LoVo (cell line): ENCODE measurements around the gene SPDYC.
A peak's percentile ranks its signal among the peaks of the same experiment; 100 is the strongest.
"Not testable (repeated sequence)": the region's sequence is repeated elsewhere in the genome, so short reads cannot be mapped to it uniquely, and the experiment has no call there.

Experiments used
- DNase-seq: peaks from one replicate; pipeline ENCODE4 v3.0.0-alpha.2; 2016; ENCODE audit warnings: low spot score

SPDYC gene

DNA sequence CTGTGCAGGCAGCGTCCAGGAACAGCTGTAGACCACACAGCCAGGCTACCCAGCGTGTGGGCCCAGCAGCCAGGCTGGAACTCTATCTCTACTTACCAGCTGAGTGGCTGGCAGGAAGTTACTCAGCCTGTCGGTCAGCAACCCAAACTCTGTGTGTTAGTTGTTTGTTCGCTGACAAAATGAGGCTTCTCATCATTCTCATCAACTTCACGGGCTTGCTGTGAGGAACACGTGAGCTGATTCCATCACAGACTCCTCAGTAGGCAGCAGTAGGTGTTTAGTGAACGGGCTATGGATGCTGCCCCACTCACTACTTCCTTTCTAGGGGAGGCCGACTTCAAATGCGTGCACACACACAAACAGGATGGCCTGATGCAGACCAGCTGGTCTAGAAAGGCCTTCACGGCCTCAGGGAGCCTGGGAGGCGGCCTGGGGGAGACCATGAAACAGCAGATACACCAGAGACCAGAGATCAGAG is 830 bp upstream of the SPDYC start:
- DNase-seq = no peak

DNA sequence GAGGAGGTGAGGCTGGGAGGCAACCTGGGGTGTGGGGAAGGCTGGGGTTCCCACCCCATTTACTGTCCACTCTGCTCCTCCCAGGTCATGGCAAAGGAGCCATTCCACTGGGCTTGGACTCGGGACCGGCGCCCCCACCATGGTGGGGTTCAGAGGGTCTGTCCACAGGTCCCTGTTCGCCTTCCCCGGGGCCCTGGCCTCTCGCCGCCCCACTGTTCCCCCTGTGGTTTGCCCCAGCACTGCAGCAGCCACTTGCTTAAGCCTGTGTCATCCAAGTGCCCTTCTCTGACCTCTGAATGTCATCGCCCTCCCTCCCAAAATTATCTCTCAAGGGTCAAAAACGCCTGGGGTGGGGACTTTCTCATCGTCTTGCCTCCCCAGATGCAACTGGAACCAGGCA is 2.6 kb downstream of the SPDYC start:
- DNase-seq = no peak

DNA sequence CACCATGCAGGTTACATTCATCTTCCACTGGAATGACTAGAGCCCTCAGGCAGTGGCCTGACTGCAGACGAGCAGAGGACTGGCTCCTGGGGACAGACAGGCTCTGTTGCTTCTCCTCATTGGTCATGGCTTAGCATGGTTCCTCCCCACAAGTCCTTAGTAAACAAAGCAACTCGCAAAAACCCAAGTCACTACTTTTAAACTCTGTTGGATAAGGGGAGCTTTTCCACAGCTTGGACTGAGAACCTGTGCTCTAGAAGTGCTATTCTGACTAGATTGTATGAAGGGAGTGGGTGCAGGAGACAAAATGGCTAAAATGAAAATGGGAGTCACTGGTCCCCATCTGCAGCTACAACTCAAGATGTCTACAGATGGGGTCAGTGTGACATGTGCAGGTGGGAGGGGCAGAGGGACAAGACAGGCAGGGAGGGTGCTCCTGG is 4.6 kb downstream of the SPDYC start:
- DNase-seq = not testable (repeated sequence)

DNA sequence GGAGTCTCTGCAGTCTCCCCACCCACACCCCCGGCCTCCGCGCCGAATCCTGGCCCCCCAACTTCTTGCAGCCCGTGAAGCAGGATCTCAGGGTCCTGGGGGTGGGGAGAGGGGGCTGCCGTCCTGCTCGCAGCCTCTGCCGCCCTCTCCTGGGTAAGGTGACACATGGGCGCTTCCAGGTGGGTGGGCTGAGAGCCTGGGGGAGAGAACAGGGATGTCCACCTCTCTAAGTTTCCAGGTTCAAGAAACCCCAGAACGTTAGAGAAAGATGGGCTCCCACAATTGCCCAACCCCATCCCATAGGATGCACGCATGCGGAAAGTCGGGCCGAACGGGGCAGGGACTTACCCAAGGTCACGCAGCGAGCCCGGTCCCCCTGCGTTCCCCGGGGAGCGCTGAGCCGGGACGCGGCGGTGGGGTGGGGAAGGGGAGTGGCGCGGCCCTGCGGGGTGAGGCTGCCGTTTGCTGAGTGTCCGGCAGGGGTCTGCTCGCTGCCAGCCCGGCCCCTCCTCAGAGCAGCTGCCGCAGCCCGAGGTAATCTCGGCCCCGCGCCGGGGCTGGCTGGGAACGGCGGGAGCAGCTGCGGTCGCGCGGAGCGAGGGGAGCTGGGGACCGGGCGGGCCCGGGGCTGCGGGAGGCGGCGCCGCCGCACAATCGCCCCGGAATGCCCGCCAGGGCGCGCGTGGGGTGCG is 11.0 kb downstream of the SPDYC start:
- DNase-seq = peak; percentile 81

DNA sequence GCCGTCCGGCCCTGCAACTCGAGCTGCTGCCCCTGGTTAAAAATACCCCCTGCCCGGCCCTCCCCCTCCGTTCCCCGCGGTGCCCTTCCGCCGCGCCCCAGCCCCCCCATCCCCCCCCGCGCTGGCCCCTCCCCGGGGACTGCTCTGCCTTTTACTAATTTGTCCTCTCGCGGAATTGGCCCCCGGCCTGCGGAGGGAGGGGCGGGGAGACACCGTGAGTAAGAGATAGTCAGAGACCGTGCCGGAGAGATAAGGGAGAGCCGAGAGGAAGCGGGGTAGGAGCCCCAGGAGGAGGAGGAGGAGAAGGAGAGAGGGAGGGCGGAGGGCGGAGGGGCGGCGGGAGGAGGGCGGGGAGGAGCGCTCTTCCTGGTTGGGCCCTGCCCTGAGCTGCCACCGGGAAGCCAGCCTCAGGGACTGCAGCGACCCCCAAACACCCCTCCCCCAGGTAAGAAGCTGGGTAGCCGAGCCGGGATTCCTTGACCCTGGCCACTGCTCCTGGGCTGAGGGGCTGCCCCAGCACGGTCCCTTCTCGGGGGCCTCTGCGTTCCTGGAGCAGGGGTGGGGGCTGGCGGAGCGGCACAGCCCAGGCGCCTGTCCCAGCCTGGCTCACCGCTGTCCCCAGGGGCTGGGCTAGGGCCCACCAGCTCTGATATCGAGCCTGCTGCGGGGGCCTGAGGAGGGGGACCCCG is 11.7 kb downstream of the SPDYC start, which contains the start of gene CAPN1:
Gene CAPN1 (plus strand): TSS at position 360 of the 689 bp plus-strand sequence. CDS start 774 bp downstream, outside the sequence.
- DNase-seq = peak; percentile 92

DNA sequence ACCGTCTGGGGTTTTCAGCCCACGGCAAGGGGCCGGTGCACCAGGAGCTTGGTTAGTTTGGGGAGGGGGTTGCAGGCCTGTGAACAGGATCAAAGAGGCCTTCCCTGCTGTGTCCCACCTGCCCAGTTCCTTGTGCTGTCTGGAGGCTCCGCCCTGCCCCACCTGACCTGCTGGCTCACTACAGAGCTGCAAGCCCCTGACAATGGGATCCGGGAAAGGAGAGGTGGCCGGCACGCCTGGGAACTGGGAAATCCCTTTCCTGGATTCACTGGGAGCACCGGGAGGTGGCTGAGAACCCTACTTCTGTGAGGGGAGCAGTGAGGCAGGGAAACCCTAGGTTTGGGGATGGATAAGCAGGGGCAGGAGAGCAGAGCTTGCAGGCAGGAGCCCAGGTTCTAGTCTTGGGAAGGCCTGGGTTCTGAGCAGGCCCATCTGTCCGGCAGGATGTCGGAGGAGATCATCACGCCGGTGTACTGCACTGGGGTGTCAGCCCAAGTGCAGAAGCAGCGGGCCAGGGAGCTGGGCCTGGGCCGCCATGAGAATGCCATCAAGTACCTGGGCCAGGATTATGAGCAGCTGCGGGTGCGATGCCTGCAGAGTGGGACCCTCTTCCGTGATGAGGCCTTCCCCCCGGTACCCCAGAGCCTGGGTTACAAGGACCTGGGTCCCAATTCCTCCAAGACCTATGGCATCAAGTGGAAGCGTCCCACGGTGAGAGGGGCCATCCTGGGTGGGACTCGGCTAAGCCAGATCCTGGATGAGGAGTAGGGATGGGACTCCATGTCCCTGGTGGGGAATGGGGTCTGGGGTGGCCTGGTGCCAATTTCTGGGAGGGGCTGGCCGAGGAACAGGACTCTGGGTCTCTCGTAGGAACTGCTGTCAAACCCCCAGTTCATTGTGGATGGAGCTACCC is 12.5 kb downstream of the SPDYC start:
- DNase-seq = peak; percentile 32

DNA sequence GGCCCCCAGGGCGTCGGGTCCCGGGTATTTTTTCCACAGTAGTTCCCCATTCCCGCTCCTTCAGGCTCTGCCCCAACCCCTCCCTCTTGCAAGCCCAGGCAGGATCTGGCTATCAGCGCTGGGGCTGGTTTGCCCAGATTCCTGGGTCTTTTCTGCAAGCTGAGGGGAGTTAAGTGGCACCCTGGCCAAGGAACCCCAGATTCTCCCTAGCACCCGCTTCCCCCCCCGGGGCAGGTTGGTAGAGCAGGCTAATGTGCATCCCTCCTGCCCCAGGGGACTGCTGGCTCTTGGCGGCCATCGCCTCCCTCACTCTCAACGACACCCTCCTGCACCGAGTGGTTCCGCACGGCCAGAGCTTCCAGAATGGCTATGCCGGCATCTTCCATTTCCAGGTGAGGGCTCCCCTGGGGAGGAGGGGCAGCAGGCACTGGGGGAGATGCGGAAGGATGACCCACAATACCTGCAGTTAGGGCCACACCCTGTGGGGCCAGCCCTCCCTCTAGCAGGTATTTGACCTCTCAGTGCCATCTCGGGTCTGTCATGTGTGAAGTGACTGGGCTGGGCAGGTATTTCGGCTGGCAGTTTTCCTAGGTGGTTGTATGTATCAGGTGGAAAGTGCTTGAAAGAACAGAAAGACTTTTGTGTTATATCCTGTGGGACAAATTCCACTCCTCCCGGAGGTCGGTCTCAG is 13.3 kb downstream of the SPDYC start:
- DNase-seq = no peak

DNA sequence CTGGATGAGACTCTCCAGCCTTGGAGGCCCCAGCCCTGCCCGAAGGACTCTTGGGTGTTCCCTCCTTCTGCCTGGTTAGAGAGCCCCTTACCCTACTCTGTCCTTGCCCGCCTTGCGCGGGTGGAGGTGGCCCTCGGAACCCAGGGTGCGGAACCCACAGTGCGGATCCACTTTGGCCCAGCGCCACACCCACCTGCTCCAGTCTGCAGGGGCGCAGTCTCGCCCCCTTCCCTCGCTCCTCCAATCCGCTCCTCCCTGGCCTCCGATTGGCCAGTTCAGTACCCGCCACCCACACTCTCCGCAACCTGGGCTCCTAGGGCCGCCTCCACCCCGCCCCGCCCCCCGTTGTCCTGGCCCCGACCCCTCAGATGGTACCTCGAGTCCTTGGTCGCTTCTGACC is 14.1 kb downstream of the SPDYC start:
- DNase-seq = no peak

DNA sequence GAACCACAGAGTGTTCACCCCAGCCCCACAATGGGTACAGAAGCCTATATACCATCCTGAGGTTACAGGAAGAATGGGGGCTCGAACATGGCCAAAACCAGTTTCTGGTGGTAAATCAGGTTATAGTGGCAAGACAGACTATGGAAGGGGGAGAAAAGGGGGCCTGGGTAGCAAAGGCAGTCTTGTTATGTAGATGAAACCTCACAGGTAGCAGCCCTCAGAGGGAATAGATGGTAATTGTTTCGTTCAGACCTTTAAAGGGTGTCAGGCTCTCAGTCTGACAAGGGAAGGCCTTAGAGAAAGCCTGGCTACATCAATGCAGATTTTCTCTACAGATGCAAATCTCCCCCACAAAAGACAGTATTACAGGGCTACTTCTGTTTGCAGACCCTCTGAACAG is 15.1 kb downstream of the SPDYC start:
- no peak for DNase-seq

DNA sequence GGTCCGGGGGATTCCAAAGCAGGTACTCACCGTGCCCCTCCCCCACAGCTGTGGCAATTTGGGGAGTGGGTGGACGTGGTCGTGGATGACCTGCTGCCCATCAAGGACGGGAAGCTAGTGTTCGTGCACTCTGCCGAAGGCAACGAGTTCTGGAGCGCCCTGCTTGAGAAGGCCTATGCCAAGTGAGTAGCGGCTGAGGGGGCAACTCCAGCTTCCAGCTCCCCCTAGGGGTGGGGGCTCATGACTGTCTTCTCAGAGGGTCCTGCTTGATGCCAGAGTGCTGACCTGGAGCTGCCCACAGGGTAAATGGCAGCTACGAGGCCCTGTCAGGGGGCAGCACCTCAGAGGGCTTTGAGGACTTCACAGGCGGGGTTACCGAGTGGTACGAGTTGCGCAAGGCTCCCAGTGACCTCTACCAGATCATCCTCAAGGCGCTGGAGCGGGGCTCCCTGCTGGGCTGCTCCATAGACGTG is 15.9 kb downstream of the SPDYC start:
- DNase-seq = no peak

DNA sequence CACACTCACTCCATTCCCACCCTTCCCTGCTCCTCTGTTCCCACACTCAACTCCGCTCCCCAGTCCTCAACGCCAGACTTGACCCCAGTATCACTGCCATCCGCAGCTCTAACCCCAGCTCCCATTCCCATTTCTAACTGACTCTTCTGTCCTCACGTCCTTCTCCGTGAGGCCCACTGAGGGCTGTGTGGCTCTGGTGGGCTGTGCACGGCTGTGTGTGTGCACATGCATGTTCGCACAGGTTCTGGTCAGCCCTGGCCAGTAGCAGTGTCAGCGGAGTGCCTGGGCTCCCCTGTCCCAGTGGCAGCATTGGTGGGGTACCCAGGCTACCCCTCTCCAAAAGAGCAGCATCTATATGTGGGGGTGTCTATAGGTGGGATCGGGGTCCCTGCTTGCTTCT is 16.7 kb downstream of the SPDYC start:
- DNase-seq = no peak

DNA sequence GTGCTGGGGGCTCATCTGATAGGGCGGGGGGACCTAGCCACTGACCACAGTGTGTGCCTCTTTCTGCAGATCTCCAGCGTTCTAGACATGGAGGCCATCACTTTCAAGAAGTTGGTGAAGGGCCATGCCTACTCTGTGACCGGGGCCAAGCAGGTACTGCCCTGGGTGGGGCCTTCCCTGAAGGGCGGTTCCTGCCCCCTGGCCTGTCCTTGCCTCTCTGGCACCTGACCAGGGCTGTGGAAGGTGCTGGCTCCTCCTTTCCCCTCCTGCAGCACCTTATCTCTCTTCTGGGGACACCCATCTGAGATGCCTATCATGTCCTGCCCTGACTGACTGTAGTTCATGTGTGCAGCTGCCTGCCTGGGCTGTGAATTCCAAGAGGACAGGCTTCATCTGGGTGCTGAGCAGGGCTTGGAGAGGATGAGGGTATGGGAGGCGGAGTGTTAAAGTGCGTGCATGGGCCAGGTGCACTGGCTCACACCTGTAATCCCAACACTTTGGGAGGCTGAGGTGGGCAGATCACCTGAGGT is 17.2 kb downstream of the SPDYC start:
- no peak for DNase-seq

DNA sequence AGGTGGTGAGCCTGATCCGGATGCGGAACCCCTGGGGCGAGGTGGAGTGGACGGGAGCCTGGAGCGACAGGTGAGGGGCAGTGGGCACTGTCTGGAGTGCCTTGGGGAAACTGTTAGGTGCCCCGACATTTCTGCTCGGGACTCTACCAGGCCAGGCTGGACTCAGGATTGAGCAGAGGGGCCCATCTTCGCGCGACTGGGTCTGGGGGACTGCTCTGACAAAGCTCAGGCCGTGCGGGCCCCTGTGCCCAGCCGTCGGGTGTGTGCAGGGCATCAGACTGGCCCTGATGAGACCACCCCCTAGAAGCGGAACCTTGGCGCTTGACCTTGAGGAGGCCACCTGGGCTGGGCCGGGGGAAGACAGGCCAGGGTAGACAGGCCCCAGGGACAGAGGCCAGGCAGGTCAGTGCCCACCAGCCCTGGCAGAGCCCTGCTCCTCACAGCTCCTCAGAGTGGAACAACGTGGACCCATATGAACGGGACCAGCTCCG is 18.0 kb downstream of the SPDYC start:
- DNase-seq = no peak

DNA sequence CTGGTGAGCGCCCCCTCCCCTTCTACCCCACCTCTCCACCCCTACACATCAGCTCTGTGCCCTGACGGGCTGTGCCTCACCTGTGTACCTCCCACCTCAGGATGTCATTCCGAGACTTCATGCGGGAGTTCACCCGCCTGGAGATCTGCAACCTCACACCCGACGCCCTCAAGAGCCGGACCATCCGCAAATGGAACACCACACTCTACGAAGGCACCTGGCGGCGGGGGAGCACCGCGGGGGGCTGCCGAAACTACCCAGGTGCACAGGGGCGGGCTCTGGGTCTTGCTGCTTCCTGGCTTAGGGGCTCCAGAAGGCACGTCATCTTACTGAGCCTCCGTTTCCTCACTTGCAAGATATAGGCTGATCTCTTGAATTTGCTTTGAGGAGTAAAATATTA is 18.5 kb downstream of the SPDYC start:
- DNase-seq = no peak

DNA sequence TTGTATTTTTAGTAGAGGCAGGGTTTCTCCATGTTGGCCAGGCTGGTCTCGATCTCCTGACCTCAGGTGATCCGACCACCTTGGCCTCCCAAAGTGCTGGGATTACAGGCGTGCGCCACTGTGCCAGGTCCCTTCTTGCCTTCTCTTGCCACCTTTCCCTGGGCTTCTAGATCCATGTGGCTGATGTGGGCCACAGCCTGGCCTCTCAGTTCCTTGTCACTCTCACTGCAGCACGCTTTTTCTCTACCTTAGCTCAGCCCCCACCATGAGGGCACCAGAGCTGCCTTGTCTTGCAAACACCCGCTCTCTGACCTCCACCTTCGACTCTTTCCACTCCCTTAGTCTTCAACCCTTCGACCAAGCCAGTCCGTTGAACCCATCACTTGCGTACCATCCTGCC is 19.2 kb downstream of the SPDYC start:
- DNase-seq = no peak

DNA sequence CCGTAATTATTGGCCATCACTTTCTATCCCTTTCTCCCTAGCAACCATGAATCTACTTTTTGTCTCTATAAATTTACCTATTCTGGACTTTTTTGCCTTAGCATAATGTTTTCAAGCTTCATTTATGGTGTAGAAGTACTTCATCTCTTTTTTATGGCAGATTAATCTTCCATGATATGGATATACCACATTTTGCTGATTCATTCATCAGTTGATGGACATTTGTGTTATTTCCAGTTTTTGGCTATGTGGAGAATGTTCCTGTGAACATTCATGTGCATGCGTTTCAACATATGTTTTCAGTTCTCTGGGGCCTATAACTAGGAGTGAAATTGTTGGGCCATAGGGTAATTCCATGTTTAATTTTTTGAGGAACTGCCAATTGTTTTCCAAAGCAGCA is 24.5 kb downstream of the SPDYC start:
- DNase-seq = no peak

DNA sequence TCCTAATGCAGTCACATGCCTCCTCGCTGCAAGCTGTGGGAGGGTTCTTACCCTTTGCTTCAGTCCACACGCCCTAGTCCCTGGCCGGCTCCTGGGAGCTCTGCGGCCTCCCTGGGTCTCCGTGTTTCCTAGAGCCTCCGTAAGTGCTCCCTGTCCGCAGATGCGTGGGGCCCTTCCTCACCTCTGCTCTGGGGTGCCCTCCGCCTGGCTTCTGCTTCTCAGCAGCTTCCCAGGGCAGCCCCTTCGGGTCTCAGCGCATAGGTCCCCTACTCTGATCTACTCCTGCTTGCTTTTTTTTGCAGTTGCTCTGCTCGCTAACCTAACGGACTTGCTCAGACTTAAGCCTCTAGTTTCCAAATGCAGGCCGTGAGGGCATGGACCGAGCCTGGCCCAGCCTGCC is 34.1 kb downstream of the SPDYC start:
- DNase-seq = no peak

DNA sequence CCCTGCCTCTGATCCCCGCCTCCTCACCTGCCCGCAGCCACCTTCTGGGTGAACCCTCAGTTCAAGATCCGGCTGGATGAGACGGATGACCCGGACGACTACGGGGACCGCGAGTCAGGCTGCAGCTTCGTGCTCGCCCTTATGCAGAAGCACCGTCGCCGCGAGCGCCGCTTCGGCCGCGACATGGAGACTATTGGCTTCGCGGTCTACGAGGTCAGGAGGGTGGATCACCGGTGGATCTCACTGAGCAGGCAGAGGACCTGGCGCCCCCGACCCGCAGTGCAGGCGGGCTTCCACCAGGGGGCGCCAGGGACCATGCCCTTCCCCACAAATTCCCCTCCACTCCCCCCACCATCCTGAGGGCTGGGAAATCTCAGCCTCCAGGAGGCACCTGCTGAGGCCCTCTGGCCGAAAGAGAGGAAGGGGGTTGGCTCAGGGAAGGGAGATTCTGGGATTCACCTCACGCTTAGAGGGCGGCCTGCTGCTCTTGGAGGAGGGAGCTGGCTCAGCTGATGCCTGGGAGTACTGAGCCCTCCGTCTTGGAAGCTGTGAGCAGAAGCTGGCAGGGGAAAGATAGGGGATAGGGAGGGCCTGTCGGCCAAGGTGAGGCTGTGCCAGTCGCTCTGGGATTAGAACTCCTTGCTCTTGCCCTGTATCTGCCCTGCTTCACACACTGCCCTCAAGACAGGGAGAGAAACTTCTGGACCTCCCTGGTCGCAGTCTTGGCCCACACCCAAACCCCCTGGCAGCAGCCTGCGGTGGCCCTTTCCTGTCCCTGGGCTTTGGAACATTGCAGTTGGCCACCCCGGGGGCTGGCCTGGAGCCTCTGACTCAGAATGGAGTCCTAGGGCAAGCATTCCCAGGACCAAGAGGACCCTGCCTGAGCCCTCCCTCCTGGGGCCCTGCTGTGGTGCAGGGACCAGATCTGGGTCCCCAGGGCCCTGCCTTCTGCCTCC is 34.9 kb downstream of the SPDYC start:
- no peak for DNase-seq

DNA sequence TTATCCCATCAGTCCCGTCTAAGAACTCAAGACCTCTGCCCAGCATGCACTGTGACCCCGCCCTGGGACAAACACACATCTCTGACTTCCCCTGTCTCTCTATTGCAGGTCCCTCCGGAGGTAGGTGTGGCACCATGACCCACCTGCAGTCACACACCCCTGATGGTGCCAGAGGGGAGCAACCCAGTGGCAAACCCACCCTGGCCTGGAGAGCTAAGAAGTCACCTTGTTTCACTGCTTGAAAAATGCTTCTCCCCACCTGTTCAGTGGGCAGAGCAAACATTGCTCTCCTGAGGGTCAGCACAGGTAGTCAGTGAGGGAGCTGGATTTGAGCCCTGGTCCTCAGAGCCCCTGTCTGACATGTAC is 35.6 kb downstream of the SPDYC start:
- DNase-seq = no peak

DNA sequence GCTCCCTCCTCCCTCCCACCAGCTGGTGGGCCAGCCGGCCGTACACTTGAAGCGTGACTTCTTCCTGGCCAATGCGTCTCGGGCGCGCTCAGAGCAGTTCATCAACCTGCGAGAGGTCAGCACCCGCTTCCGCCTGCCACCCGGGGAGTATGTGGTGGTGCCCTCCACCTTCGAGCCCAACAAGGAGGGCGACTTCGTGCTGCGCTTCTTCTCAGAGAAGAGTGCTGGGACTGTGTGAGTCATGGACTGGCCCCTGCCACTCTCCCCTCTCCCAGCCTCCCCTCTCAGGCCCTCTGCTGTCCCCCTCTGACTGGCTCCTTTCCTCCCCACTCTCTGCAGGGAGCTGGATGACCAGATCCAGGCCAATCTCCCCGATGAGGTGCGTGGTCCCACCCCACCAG is 36.4 kb downstream of the SPDYC start:
- DNase-seq = no peak
